HG03354 (cell line): ENCODE results near the gene DIPK1C.

ENCODE experiments used
- ATAC-seq: cut with Tn5 transposase; IDR thresholded peaks from one replicate; pipeline ENCODE4 v1.9.1; 2021; ENCODE audit warnings: mild to moderate bottlenecking; ENCODE audit not compliant: unreplicated experiment, poor library complexity, severe bottlenecking

The DIPK1C gene

DNA sequence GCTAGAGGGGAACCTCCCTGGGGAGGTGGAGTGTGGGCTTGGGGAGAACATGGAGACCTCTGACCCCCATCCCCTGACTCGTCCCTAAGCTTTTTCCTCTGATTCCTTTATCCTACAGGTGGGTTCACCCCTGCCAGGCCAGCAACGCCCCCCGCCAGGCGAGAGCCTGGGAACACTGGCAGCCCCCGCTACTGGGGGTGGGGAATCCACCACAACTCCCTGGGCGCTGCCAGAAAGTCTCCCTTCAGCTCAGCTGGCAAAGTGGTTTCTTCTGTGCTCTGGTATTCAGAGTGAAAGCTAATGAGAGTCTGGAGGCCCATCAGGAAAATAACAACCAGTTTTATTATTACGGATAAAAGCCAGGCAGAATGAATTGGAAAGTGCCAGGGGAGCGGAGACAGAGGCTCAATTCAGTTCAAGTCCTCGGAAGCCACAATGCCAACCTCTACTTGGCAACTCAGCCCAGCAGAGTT, 2.8 kb downstream of the DIPK1C start:
- ATAC-seq = no peak

DNA sequence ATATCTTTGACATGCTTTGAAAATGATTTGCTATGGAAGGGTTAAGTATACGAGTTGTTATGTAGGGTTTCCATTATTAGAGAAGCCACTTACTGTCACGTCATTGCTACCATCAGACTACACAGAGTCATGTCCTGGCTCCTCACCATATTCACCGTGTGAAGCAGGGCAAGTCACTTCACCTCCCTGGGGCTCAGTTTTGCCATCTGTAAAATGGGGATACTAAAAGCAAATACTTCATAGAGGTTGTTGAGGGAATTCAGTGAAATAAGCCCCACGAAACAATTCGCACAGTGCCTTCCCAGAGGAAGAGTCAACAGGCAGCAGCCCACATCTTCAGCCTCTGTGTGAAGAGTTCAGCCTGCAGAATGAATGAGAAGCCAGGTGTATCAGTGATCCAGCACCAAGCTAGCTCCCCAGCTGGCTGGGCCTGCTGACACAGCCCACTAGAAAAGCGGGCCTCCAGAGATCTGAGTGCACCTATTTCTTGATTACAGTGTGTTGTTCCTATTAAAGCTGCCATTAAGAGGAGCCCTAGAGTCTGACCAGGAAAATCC, 3.4 kb downstream of the DIPK1C start:
- ATAC-seq = no peak

DNA sequence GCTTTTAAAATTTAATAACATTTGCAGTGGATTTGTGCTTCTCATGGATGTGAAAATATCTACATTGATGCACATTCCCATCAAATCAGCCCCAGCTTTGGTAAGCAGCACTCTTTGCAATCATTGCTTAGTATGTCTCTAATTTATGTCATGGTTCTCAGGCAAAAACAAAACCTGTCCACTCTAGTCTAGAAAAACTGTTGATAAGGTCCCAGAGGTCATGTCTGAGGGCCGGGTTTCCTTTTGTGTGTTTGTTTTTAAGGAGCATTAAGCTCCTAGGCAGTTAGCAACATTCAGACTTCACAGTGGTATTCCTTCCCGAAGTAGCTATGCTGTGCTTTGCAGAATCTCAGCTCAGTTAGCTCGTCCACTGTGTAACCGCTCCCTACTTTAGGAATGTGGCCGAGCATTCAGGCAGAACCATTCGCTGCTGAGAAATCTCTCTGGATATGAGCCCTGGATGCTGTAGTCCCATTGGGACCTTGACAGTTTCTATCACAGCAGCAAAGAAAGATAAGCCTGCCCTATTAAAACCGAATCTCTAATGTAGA, 4.0 kb downstream of the DIPK1C start:
- ATAC-seq = no peak

DNA sequence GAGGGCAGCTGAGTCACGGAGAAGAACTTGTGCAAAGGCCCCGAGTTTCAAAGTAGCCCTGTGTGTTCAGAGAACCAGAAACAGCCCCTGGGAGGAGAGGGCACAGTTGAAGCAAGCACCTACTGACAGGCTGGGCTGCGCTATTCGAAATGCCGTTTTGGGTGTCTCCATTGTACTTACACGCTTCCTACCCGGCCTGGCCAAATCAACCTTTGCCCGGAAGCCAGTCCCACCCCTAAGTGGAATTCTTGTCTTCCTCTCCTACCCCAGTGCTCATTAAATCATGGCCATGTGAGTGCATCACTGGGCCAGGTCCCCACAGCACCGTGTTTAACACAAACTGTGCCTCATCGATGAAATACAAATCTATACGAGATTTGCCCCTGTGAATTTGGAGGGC, 6.0 kb downstream of the DIPK1C start:
- no peak for ATAC-seq

DNA sequence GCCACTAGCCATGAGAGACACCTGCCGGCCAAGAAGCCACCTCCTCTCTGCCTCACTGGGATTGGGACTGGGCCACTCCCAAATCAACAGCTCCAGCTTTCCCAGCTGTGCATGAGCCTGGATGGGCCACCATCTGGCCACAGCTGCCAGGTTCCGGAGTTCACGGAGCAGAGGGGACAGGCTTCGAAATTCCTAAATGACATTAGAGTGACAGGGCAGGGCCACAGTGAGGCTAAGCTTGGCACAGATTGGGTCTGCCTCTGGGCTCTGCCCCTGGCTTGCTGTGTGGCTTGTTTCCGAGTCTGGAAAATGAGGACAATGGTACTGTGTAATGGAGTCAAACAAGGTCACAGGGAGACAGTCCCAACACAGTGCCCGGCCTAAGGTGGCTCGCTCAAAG, 6.5 kb downstream of the DIPK1C start:
- no peak for ATAC-seq

DNA sequence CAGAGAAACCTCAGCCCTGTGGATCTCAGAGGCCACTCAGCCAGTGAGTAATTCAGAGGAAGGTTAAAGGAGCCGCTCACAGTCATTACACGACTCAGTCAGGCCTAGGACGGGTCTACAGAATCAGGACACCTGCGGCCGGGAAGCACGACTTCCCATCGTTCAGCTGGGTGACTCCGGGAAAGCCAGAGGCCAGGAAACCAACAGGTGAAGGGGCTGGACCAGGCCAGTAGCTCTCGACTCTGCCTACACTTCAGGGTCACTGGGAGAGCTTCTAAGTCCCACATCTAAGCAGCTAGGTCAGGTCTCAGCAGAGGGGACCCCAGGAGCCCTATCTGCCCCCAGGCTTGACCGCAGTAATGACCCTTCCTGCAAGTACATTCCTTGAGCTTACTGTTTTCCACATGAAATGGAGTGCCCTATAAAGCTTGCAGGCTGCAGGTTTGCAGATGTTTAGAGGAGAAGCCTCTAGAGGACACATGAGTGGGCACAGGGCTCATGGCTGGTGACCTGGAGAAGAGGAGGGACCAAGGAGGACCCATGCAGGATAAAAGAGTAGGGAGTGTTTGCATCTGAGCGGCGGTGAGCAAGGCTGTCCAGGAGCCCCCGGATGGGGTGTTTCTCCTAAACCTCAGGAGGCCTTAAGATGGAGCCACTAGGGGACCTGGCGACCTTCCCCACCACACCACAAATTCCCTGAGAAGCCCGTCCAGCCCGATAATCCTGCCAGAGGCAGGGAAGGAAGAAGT, 9.5 kb downstream of the DIPK1C start:
- no peak for ATAC-seq

DNA sequence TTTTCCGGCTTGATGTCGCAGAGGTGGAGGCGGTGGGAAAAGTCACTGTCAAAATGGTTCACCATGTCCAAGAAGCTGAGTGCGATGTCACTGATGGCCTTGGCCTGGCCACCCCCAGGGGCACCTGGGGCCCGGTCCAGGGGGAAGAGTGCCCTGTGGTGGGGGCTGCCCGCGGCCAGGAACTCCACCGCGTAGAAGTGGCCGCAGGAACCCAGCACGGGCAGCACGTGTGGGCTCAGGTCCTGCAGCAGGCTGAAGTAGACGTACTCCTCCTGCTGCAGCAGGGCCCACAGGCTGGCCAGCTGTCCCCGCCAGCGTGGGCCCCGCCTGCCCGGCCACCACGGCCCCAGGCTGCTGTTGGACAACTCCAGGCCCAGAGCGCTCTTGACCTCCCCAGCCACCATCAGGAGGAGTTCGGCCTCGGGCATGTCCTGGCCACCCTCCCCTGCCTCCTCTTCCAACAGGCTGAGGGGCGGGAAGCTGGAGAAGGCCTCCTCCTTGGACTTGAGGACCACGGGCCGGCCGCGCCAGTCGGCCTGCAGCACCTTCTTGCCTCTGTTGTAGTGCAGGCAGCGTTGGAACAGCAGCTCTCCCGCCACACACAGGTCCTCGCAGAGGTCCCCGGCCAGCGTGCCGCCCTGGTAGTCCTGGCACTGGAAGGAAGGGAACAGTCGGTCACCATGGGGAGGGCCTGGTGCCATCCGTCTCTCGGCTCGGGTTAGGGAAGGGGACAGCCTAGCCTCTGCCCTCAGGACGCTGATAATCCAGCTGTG, 10.3 kb downstream of the DIPK1C start:
- ATAC-seq = no peak

DNA sequence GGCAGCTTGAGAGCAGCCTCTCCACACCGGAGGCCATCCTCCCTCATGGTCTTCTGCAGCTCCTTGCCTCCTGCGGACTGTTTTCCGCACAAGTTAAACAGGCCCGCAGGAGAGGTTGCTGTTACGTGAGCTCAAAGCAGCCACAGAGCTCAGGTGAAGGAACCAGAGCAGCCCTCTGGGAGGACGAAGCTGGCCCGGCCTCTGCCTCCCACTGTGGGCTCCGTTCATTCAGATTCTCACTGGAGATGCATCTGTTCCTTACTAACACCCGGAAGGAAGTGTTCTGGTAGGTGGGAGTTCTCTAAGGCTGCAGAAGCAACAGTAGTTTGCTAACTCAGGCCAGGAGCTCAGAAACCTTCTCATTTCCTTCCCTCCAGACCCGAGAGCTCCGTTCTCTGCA, 10.9 kb downstream of the DIPK1C start:
- no peak for ATAC-seq

DNA sequence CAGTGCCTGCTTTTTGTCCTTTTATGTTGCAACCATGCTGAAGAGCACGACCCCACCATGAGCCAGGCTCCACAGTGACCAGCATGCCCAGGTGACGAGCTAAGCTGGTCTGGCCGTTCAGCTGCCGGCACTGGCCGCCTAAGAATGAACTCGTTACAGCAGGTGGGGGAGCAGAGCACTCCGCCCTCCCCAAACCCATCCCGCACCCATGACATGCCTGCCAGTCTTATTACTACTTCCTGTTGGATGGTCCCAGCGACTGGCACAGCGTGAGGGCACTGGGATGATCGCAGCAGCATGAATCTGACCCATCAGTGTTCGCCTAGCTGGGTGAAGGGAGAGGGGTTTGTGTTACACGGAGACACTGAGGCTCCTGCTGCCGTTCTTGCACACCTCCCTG, 11.5 kb downstream of the DIPK1C start:
- no peak for ATAC-seq

DNA sequence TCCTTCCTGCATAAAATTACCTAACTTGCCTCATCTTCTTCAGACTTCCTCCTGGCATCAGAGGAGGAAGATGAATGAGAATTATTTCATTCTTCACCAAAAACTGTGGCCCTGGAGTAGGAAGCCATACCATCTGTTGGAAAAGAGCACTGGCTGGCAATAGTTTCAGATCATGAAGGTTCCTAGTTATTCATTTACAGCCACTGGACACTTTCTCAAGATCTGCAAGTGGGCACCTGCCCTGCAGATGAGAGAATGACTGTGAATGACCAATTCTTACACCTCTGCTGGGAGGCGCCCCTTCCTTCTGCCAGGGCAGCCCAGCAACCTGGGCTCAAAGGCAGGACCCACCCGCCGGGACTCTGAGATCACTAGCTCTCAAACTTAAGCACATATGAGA, 13.0 kb downstream of the DIPK1C start:
- ATAC-seq = no peak

DNA sequence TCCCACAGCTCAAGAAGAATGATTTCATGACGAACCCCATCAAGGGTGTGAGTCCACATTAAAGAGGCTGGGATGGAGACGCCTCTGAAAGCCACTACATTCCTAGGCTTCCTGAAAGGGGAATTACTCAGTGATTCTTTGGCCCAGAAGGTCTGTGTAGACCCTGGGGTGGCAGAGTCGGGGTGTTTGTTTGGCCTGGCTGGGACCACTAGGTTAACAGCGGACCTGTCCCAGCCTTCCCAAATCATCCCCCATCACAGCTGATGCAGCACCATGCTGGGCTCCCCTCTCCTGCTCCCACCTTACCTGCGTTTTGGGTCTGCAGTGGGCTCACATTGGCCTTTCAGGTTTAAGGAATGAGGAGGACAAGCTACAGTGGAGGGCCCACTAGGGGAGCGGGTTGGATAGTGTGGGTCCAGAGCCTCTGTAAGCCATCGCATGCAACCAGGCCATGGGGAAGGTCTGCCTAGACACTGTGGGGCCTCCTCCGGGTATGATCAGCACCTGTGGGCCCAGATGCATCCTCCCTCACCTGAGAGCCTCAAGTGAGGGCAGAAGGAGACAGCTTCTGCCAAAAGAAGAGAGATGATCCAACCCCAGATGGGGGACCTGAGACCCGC, 16.2 kb downstream of the DIPK1C start:
- ATAC-seq = no peak

DNA sequence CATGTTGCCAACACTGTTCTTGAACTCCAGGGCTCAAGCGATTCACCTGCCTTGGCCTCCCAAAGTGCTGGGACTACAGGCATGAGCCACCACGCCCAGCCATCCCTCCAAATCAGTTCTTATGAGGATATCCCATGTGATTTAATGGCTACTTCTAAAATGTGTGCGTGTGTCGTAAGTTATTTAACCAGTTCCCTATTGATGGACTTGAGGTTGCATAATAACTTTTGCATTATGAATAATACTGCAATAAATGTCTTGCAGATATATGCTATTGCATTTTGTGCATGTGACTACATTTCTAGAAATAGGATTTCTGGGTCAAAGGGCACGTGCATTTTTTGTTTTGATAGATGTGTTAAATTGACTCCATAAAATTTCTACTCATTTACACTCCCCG, 19.0 kb downstream of the DIPK1C start:
- no peak for ATAC-seq

DNA sequence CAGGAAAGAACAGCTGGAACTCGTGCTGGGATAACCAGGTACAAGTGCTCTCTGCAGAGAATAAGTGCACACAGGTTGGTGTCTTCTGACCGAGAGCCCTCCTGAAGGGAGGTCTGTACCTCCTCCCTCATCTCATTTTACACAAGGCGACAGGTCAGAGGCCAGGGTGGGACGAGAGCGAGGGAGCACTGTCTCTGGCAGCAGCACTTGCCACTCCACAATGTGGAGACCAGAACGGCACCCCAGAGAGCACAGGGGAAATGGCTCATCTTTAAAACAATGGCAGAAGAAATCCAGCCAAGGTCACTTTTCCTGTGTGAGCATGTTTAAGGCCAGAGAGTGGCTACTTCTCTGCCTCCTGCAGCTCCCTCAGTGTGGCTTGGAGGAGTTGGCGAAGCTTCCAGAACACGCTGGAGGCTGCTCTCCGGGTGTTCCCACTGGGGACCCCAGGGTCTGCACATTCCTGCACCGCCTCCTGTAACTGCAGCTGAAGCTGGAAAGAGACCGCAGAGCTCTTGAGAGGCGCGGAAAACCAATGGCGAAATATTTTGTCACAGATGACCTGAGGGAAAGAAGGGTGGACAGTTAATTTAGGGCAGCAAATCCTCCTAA, 20.8 kb downstream of the DIPK1C start:
- no peak for ATAC-seq

DNA sequence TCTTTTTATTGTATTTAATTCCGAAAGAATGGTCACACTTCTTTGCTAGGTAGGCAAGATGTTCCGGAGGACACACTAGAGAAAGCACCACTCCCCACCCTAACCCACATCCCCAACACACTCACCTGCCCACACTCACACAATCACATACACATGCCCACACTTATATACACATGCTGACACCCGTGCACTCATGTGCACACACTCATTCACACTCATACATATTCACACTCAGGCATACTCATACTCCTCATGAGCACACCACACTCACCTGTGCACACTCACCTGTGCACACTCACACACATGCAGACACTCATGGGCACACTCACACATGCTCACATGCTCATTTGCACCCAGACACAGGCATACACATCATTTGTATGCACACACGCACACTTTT, 21.4 kb downstream of the DIPK1C start:
- no peak for ATAC-seq

DNA sequence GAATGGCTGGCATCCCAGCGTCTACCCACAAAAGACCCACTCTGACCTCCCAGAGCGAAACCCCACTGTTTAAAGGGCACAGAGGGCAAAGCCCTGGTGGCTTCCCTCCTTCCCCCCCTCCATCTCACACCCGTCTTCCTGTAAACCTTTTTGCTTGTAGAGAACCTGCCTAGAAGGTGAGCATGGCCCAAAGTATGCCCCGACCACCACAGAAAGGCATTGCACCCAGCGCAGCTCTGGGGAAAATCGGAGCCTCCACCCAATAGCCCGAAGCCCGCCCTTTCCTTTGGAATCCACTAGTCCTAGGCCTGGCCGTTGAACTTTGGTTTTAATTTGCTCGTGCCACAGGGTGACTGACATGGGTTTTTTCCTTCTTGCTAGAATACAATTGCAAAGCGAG, 22.6 kb downstream of the DIPK1C start:
- ATAC-seq = no peak

DNA sequence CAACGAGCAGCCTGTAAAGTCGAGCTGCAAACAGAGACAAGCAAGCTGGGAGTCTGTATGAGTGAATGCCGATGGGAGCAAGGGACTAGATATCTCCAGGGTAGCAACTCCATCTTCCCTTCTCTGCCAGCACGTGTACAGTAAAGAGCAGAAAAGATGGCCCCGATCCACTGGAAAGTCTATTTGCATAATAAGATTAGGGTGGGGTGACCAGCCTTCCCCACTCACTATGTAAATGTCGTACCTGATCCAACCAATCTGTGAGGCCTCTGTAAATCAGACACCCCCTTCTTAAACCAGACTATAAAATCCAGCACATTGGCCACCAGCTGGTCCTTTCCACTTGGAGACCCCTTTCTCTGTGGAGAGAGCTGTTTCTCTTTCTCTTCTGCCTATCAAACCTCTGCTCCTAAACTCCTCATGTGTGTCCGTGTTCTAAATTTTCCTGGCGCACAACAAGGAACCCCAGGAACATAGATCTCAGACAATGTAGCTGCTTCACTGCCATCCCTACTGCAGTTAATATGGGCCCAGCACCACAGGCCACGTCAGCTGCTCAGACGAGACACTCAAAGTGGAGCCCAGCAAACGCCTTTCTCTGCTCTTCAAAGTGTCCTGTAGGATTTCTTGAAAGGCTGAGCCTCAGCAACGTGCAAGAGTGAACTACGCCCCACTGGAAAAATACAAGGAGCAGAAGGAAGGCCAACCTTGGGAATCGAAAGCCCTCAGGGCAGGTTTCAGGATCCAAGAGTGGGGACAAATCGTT, 26.1 kb downstream of the DIPK1C start:
- no peak for ATAC-seq

DNA sequence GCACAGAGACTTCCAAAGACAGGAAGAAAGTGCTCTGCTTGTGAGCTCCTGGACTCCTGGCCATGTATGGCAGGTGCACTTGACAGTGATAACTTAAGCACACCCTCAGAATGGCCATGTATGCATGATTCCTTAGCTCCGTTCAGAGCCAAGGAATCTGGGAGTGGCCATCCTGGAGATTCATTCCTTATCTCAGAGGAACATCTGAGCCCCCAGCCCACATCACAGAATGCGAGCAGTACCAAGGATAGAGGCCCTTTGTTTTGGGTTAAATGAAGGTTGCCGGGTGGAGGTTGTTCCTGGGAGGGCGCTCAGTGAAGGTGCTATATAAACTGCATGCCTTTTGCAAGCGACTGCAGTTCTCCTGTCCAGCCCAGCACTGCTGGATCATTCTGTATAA, 26.9 kb downstream of the DIPK1C start:
- ATAC-seq = no peak

DNA sequence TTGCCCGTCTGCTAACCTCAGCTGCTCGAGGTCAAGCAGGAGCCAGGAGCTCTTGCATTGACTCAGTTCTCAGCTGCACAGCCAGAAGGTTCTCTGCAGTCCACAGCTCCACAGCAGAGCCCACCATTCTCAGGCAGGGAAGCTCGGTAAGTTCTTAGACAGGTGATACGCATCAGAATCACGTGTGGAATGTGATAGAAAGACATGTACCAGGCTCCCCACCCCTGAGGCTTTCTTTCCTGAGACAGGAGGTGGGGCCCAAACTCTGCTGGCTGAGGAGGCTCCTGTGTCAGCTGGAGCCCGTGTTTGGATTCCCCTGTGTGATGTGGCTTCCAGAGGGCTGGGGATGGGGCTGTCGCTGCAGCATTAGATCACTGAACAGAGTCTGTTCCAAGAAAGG, 28.0 kb downstream of the DIPK1C start:
- ATAC-seq = no peak

DNA sequence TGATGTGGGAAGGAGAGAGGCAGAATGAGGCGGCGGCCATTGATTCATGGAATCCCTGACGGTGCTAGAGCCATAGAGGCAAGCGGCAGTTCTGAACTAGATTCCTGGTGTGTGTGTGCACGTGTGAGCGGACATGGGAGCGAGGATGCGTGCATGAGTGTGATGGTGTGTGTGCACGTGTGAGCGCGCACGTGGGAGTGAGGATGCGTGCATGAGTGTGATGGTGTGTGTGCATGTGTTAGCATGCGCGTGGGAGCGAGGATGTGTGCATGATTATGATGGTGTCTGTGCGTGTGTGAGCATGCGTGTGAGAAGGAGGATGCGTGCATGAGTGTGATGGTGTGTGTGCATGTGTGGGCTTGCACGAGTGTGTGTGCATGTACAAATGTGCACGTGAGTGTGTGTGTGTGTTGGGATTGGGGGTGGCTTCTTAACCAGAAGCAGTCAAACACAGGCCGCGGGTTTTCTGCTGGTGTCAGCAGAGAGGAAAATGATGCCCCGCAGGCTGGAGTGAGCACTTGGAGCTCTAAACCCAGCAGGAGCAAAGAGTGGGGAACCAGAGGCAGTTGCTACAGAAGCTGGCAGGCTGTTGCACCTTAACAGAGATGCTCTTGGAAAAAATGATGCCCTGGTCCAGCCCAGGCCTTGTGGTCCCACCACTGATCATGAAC, 29.5 kb downstream of the DIPK1C start:
- no peak for ATAC-seq
